H9 (cell line): ENCODE data around the gene NSUN6. TPM values are rescaled to one million over a fixed set of nuclear protein-coding genes. Genes with fewer than 3 reads are reported as not detected.

Source experiments
- DNase-seq: peaks from one replicate; pipeline ENCODE4 v3.0.0-alpha.2; 2017
- H2AFZ ChIP-seq: one replicate; pipeline ENCODE4 v1.6.1; 2013; ENCODE audit warnings: mild to moderate bottlenecking, low read length, control low read depth, moderate library complexity
- H2AK5ac ChIP-seq: 2 replicates; pipeline ENCODE4 v1.6.1; 2013; ENCODE audit warnings: low read length, control low read depth, mixed read lengths; ENCODE audit not compliant: insufficient read length
- H2BK120ac ChIP-seq: one replicate; pipeline ENCODE4 v1.6.1; 2013; ENCODE audit warnings: low read depth, mild to moderate bottlenecking, low read length, control low read depth, inconsistent platforms; ENCODE audit not compliant: poor library complexity, severe bottlenecking
- H2BK12ac ChIP-seq: 2 replicates; pipeline ENCODE4 v1.6.1; 2013; ENCODE audit warnings: low read length, control low read depth, mixed read lengths, low read depth; ENCODE audit not compliant: insufficient read length
- H2BK15ac ChIP-seq: 2 replicates; pipeline ENCODE4 v1.6.1; 2013; ENCODE audit warnings: low read depth, low read length, control low read depth
- H2BK20ac ChIP-seq: one replicate; pipeline ENCODE4 v1.6.1; 2013; ENCODE audit warnings: low read depth, mild to moderate bottlenecking, low read length, control low read depth, inconsistent platforms; ENCODE audit not compliant: poor library complexity, severe bottlenecking
- H2BK5ac ChIP-seq: 2 replicates; pipeline ENCODE4 v1.6.1; 2013; ENCODE audit warnings: low read length, control low read depth, mixed read lengths; ENCODE audit not compliant: insufficient read length
- H3K14ac ChIP-seq: 2 replicates; pipeline ENCODE4 v1.6.1; 2013; ENCODE audit warnings: low read length, control low read depth; ENCODE audit not compliant: insufficient read depth
- H3K18ac ChIP-seq: 2 replicates; pipeline ENCODE4 v1.6.1; 2013; ENCODE audit warnings: low read depth, mild to moderate bottlenecking, mixed read lengths, low read length, control low read depth; ENCODE audit not compliant: insufficient read length
- H3K23ac ChIP-seq: 2 replicates; pipeline ENCODE4 v1.6.1; 2013; ENCODE audit warnings: low read length, control low read depth, mixed read lengths, low read depth; ENCODE audit not compliant: insufficient read length
- H3K23me2 ChIP-seq: 2 replicates; pipeline ENCODE4 v1.6.1; 2013; ENCODE audit warnings: low read depth, mild to moderate bottlenecking, mixed read lengths, low read length, control low read depth; ENCODE audit not compliant: insufficient read length, poor library complexity, severe bottlenecking
- H3K27ac ChIP-seq: 2 replicates; pipeline ENCODE4 v1.5.1; 2013; ENCODE audit warnings: low read length, control low read depth, mixed read lengths, low read depth; ENCODE audit not compliant: insufficient read length
- H3K27me3 ChIP-seq: 2 replicates; pipeline ENCODE4 v1.6.1; 2013; ENCODE audit warnings: low read length, control low read depth, inconsistent platforms; ENCODE audit not compliant: insufficient read depth
- H3K4ac ChIP-seq: 2 replicates; pipeline ENCODE4 v1.6.1; 2013; ENCODE audit warnings: low read depth, mild to moderate bottlenecking, control low read depth, inconsistent platforms, low read length, moderate library complexity
- H3K4me1 ChIP-seq: 2 replicates; pipeline ENCODE4 v1.6.1; 2013; ENCODE audit warnings: low read length, control low read depth, inconsistent platforms; ENCODE audit not compliant: insufficient read depth
- H3K4me2 ChIP-seq: 2 replicates; pipeline ENCODE4 v1.6.1; 2013; ENCODE audit warnings: low read length, control low read depth, mixed read lengths; ENCODE audit not compliant: insufficient read length, insufficient read depth
- H3K56ac ChIP-seq: 2 replicates; pipeline ENCODE4 v1.6.1; 2013; ENCODE audit warnings: low read depth, mild to moderate bottlenecking, mixed read lengths, low read length, control low read depth; ENCODE audit not compliant: insufficient read length
- H3K79me1 ChIP-seq: 2 replicates; pipeline ENCODE4 v1.6.1; 2013; ENCODE audit warnings: low read depth, mild to moderate bottlenecking, moderate library complexity, low read length, control low read depth, inconsistent platforms; ENCODE audit not compliant: insufficient read depth, poor library complexity, severe bottlenecking
- H3K79me2 ChIP-seq: 2 replicates; pipeline ENCODE4 v1.6.1; 2013; ENCODE audit warnings: low read length, control low read depth, inconsistent platforms; ENCODE audit not compliant: insufficient read depth
- H3K9ac ChIP-seq: 2 replicates; pipeline ENCODE4 v1.6.1; 2013; ENCODE audit warnings: low read length, control low read depth, mixed read lengths; ENCODE audit not compliant: insufficient read length; ENCODE audit errors: extremely low read depth
- H3K9me3 ChIP-seq: one replicate; pipeline ENCODE4 v1.6.1; 2013; ENCODE audit warnings: low read depth, low read length, inconsistent platforms; ENCODE audit not compliant: control insufficient read depth
- H3T11ph ChIP-seq: one replicate; pipeline ENCODE4 v1.6.1; 2013; ENCODE audit warnings: mild to moderate bottlenecking, low read length, control low read depth, inconsistent platforms
- H4K20me1 ChIP-seq: one replicate; pipeline ENCODE4 v1.6.1; 2013; ENCODE audit not compliant: control insufficient read depth, insufficient read length, insufficient read depth
- H4K5ac ChIP-seq: 2 replicates; pipeline ENCODE4 v1.6.1; 2013; ENCODE audit warnings: low read depth, mild to moderate bottlenecking, mixed read lengths, low read length, control low read depth; ENCODE audit not compliant: insufficient read length
- H4K8ac ChIP-seq: replicated peaks from 2 replicates; pipeline ENCODE4 v1.6.1; 2013; ENCODE audit warnings: low read length, control low read depth, mixed read lengths, low read depth; ENCODE audit not compliant: insufficient read length
- H4K91ac ChIP-seq: 2 replicates; pipeline ENCODE4 v1.6.1; 2013; ENCODE audit warnings: low read depth, mild to moderate bottlenecking, moderate library complexity, mixed read lengths, low read length, control low read depth; ENCODE audit not compliant: insufficient read length
- H3K27ac Mint-ChIP-seq, 3 experiments: 2 replicates in 2 of 3; 3 replicates in 1 of 3; pipeline ENCODE4 v1.8.0; 2020 to 2021; ENCODE audit warnings: mixed read lengths in 3 of 3, mild to moderate bottlenecking in 1 of 3, moderate library complexity in 1 of 3
- H3K27me3 Mint-ChIP-seq: 2 replicates; pipeline ENCODE4 v1.8.0; 2021; ENCODE audit warnings: low read depth, mild to moderate bottlenecking, moderate library complexity, mixed read lengths
- H3K36me3 Mint-ChIP-seq, 3 experiments: 2 replicates in 2 of 3; 3 replicates in 1 of 3; pipeline ENCODE4 v1.8.0; 2020 to 2021; ENCODE audit warnings: low read depth in 3 of 3, mixed read lengths in 3 of 3; ENCODE audit not compliant: insufficient read depth in 1 of 3
- H3K4me1 Mint-ChIP-seq, 2 experiments: 2 replicates each; pipeline ENCODE4 v1.8.0; 2020; ENCODE audit warnings: mixed read lengths in 2 of 2
- H3K4me3 Mint-ChIP-seq, 2 experiments: 2 replicates in 1 of 2; 3 replicates in 1 of 2; pipeline ENCODE4 v1.8.0; 2020 to 2021; ENCODE audit warnings: mild to moderate bottlenecking in 2 of 2, mixed read lengths in 2 of 2, moderate library complexity in 1 of 2
- H3K9me3 Mint-ChIP-seq, 2 experiments: 2 replicates in 1 of 2; 3 replicates in 1 of 2; pipeline ENCODE4 v1.8.0; 2020; ENCODE audit warnings: mild to moderate bottlenecking in 2 of 2, mixed read lengths in 2 of 2, moderate library complexity in 1 of 2
- WGBS: extraction: QIAGEN DNeasy Blood & Tissue Kit; methylation state at CpG from one replicate; pipeline ENCODE4 v1.1.7; 2013; ENCODE audit warnings: missing lambda C conversion rate, low lambda C conversion rate, mixed read lengths; ENCODE audit not compliant: insufficient read length; ENCODE audit errors: extremely low coverage; 5-methylcytosine and 5-hydroxymethylcytosine counted together
- total RNA-seq: library from RNA; stranded (reverse); gene quantifications from 2 replicates; pipeline ENCODE4 v1.2.1, GENCODE V29; 2021
- TF ChIP-seq, protein P1 (sequence below): fragments of 200-600 bp; sonication (generic); conservative IDR thresholded peaks from 3 replicates; pipeline ENCODE4 v1.8.0; 2021; ENCODE audit warnings: antibody characterized with exemption, mild to moderate bottlenecking

Gene NSUN6
- total RNA-seq, 1 experiment from 2014 or later = 11.9 TPM

DNA sequence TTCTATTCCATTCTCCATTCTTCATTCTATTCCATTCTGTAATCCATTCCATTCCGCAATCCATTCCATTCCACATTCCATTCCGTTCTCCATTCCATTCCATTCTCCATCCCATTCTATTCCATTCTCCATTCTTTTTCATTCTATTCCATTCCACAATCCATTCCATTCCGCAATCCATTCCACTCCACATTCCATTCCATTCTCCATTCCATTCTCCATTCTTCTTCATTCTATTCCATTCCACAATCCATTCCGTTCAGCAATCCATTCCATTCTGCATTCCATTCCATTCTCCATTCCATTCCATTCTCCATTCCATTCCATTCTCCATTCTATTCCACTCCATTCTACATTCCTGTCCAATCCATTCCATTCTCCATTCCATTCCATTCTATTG lies 85.2 kb downstream of the NSUN6 start:
- Histone ChIP-seq H2BK5ac (no peak overlapping the region), H3K9ac (no peak overlapping the region), H3K27me3 (no peaks in the 10 kb centered on the region), H3K14ac (no peak overlapping the region), H3K23me2 (no peaks in the 10 kb centered on the region), H3K4ac (no peak overlapping the region), H4K20me1 (no peaks in the 10 kb centered on the region), H3K23ac (no peak overlapping the region), H4K8ac (no peak overlapping the region), H2BK20ac (no peak overlapping the region), H3K9me3 (peaks cover 97% of the 10 kb centered on the region), H3K79me1 (no peaks in the 10 kb centered on the region), H3K56ac (no peak overlapping the region), H2AK5ac (no peak overlapping the region), H3K18ac (no peak overlapping the region), H4K91ac (no peak overlapping the region), H3K79me2 (no peaks in the 10 kb centered on the region), H3K4me1 (no peaks in the 10 kb centered on the region), H2BK12ac (no peak overlapping the region), H4K5ac (no peak overlapping the region), H2AFZ (no peak overlapping the region), H3T11ph (no peak overlapping the region), H2BK120ac (no peak overlapping the region), H3K27ac (no peak overlapping the region), H3K4me2 (no peak overlapping the region), H2BK15ac (no peak overlapping the region)
- H3K27me3 Mint-ChIP-seq = no peaks in the 10 kb centered on the region
- no peaks in the 10 kb centered on the region for H3K4me1 Mint-ChIP-seq
- WGBS = 96% methylated on average over 4 of the region's 4 CpGs
- no peaks in the 10 kb centered on the region for H3K9me3 Mint-ChIP-seq
- H3K27ac Mint-ChIP-seq = no peak overlapping the region
- no peaks in the 10 kb centered on the region for H3K36me3 Mint-ChIP-seq
- H3K4me3 Mint-ChIP-seq = no peak overlapping the region
- DNase-seq = no peak
- TF ChIP-seq, protein P1, sequence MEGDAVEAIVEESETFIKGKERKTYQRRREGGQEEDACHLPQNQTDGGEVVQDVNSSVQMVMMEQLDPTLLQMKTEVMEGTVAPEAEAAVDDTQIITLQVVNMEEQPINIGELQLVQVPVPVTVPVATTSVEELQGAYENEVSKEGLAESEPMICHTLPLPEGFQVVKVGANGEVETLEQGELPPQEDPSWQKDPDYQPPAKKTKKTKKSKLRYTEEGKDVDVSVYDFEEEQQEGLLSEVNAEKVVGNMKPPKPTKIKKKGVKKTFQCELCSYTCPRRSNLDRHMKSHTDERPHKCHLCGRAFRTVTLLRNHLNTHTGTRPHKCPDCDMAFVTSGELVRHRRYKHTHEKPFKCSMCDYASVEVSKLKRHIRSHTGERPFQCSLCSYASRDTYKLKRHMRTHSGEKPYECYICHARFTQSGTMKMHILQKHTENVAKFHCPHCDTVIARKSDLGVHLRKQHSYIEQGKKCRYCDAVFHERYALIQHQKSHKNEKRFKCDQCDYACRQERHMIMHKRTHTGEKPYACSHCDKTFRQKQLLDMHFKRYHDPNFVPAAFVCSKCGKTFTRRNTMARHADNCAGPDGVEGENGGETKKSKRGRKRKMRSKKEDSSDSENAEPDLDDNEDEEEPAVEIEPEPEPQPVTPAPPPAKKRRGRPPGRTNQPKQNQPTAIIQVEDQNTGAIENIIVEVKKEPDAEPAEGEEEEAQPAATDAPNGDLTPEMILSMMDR = no peak
